Hepatocyte (in vitro differentiated cells): ENCODE measurements around the gene SLC12A7.

Experiments used
- CTCF ChIP-seq: fragments of 200-600 bp; sonication (generic); IDR thresholded peaks from 2 replicates; pipeline ENCODE4 v1.5.1; 2016; ENCODE audit warnings: antibody characterized with exemption, mild to moderate bottlenecking; ENCODE audit not compliant: poor library complexity
- EZH2 ChIP-seq: fragments of 200-600 bp; sonication (generic); IDR thresholded peaks from 2 replicates; pipeline ENCODE4 v1.6.1; 2016; ENCODE audit warnings: antibody characterized with exemption, mild to moderate bottlenecking, borderline replicate concordance
- EZH2phosphoT487 ChIP-seq: fragments of 200-600 bp; sonication (generic); IDR thresholded peaks from one replicate; pipeline ENCODE4 v1.6.1; 2018; ENCODE audit warnings: antibody characterized with exemption, mild to moderate bottlenecking, low read depth, moderate library complexity; ENCODE audit not compliant: unreplicated experiment, severe bottlenecking

GRCh38 chr5:1039706-1040260, 72.1 kb downstream of the SLC12A7 start:
- no peak for TF ChIP-seq CTCF
- no peak for TF ChIP-seq EZH2
- no peak for TF ChIP-seq EZH2phosphoT487
